GM23248 (cell line): Measurements from ENCODE around the gene EIF4ENIF1. TPM values are rescaled to one million over a fixed set of nuclear protein-coding genes. Genes with fewer than 3 reads are reported as not detected.

Experiments used
- DNase-seq: peaks from one replicate; pipeline ENCODE4 v3.0.0-alpha.2; 2015
- H2AFZ ChIP-seq: fragments of 200-600 bp; sonication (generic); 2 replicates; pipeline ENCODE4 v1.6.1; 2016; ENCODE audit warnings: antibody characterized with exemption
- H3F3A ChIP-seq: fragments of 200-600 bp; sonication (generic); 2 replicates; pipeline ENCODE4 v1.6.1; 2016; ENCODE audit warnings: mild to moderate bottlenecking, antibody characterized with exemption, mixed run types; ENCODE audit not compliant: insufficient read depth
- H3K27ac ChIP-seq: fragments of 200-600 bp; sonication (generic); 2 replicates; pipeline ENCODE4 v1.5.1; 2016; ENCODE audit warnings: mild to moderate bottlenecking
- H3K27me3 ChIP-seq: fragments of 200-600 bp; sonication (generic); replicated peaks from 2 replicates; pipeline ENCODE4 v1.6.1; 2016; ENCODE audit warnings: mild to moderate bottlenecking; ENCODE audit not compliant: insufficient read depth
- H3K36me3 ChIP-seq: fragments of 200-600 bp; sonication (generic); 2 replicates; pipeline ENCODE4 v1.6.1; 2016; ENCODE audit warnings: low read depth, mild to moderate bottlenecking
- H3K4me1 ChIP-seq: fragments of 200-600 bp; sonication (generic); 2 replicates; pipeline ENCODE4 v1.6.1; 2016; ENCODE audit warnings: mild to moderate bottlenecking; ENCODE audit not compliant: insufficient read depth
- H3K4me2 ChIP-seq: fragments of 200-600 bp; sonication (generic); one replicate; pipeline ENCODE4 v1.6.1; 2016; ENCODE audit warnings: mild to moderate bottlenecking; ENCODE audit not compliant: unreplicated experiment
- H3K4me3 ChIP-seq: fragments of 200-600 bp; sonication (generic); 2 replicates; pipeline ENCODE4 v1.5.1; 2016; ENCODE audit warnings: mild to moderate bottlenecking
- H3K79me2 ChIP-seq: fragments of 200-600 bp; sonication (generic); 2 replicates; pipeline ENCODE4 v1.6.1; 2016; ENCODE audit warnings: mild to moderate bottlenecking; ENCODE audit not compliant: insufficient read depth
- H3K9ac ChIP-seq: fragments of 200-600 bp; sonication (generic); 2 replicates; pipeline ENCODE4 v1.6.1; 2016; ENCODE audit warnings: mild to moderate bottlenecking
- H3K9me2 ChIP-seq: fragments of 200-600 bp; sonication (generic); 2 replicates; pipeline ENCODE4 v1.6.1; 2016; ENCODE audit warnings: mixed run types, mild to moderate bottlenecking, moderate library complexity; ENCODE audit not compliant: insufficient read depth
- H3K9me3 ChIP-seq: fragments of 200-600 bp; sonication (generic); one replicate; pipeline ENCODE4 v1.6.1; 2017; ENCODE audit warnings: low read depth
- H4K20me1 ChIP-seq: fragments of 200-600 bp; sonication (generic); 2 replicates; pipeline ENCODE4 v1.6.0; 2016; ENCODE audit not compliant: insufficient read depth
- EZH2 ChIP-seq: fragments of 200-600 bp; sonication (generic); IDR thresholded peaks from 2 replicates; pipeline ENCODE4 v1.6.1; 2018; ENCODE audit warnings: antibody characterized with exemption, mild to moderate bottlenecking; ENCODE audit not compliant: insufficient read depth, poor library complexity, severe bottlenecking
- EZH2phosphoT487 ChIP-seq: fragments of 200-600 bp; sonication (generic); IDR thresholded peaks from 2 replicates; pipeline ENCODE4 v1.6.1; 2018; ENCODE audit warnings: antibody characterized with exemption, moderate library complexity, mild to moderate bottlenecking, low read depth; ENCODE audit not compliant: insufficient read depth
- WGBS, 2 experiments: methylation state at CpG; one replicate each; pipeline ENCODE4 v1.1.6; 2015 to 2017; ENCODE audit warnings: low lambda C conversion rate in 2 of 2, low coverage in 1 of 2; ENCODE audit errors: missing lambda C conversion rate in 2 of 2; 5-methylcytosine and 5-hydroxymethylcytosine counted together
- in situ Hi-C: fragments of 300-500 bp; cut with MboI; formaldehyde crosslinking; loops from 2 replicates; pipeline ENCODE4 v1.15.0; 2020
- polyA plus RNA-seq: library from polyadenylated mRNA; unstranded; fragments of >200 nt; fragmentation: Nextera tagmentation; extraction: Ambion mirVana; gene quantifications from 2 replicates; pipeline ENCODE4 v1.2.1, GENCODE V29; 2016
- total RNA-seq: library from RNA; depleted of rRNA; stranded (reverse); fragments of >200 nt; shearing (Covaris generic); gene quantifications from 2 replicates; pipeline ENCODE4 v1.2.3, GENCODE V29; 2014

Gene EIF4ENIF1
- total and polyA plus RNA-seq, 2 experiments from 2014 or later = 6.2 to 13.9 TPM

GRCh38 chr22:31451709-31452571 is 37.7 kb downstream of the EIF4ENIF1 start:
- in situ Hi-C loops = no loop called here

GRCh38 chr22:31449506-31449905 is 40.1 kb downstream of the EIF4ENIF1 start:
- H3K27me3 ChIP-seq = no peaks in the 10 kb centered on the region
- H3F3A ChIP-seq = peaks cover 16% of the 10 kb centered on the region; the same call in 1 of the 2 replicates
- WGBS, 2 experiments = 69 to 77% methylated on average over 4 of the region's 4 CpGs
- H3K9me3 ChIP-seq = no peaks in the 10 kb centered on the region
- TF ChIP-seq EZH2phosphoT487 = no peak
- H3K36me3 ChIP-seq = peaks cover 28% of the 10 kb centered on the region
- no peak overlapping the region for H3K27ac ChIP-seq
- H3K4me3 ChIP-seq = no peak overlapping the region
- H3K79me2 ChIP-seq = no peaks in the 10 kb centered on the region
- no peak overlapping the region for H2AFZ ChIP-seq
- H3K9me2 ChIP-seq = no peaks in the 10 kb centered on the region
- no peak overlapping the region for H3K4me2 ChIP-seq
- in situ Hi-C loops = no loop called here
- no peak for DNase-seq
- H3K9ac ChIP-seq = no peak overlapping the region
- 0 out of 2 replicates have a peak, but pooled peaks cover 4% of the 10 kb centered on the region for H3K4me1 ChIP-seq
- no peaks in the 10 kb centered on the region for H4K20me1 ChIP-seq

More at GRCh38 chr22:31451709-31452571, 37.7 kb downstream of the EIF4ENIF1 start:
- TF ChIP-seq EZH2phosphoT487 (no peak), EZH2 (no peak)
- no peak overlapping the region for H3K4me2 ChIP-seq
- H3K27me3 ChIP-seq = no peaks in the 10 kb centered on the region
- H3K9me2 ChIP-seq = no peaks in the 10 kb centered on the region
- H2AFZ ChIP-seq = no peak overlapping the region
- H3K79me2 ChIP-seq = 0 out of 2 replicates have a peak, but pooled peaks cover 2% of the 10 kb centered on the region
- peak; percentile 73 for DNase-seq
- H4K20me1 ChIP-seq = no peaks in the 10 kb centered on the region
- no peak overlapping the region for H3K9ac ChIP-seq
- peaks cover 13% of the 10 kb centered on the region; the same call in 1 of the 2 replicates for H3F3A ChIP-seq
- H3K4me1 ChIP-seq = 0 out of 2 replicates have a peak, but pooled peaks cover 4% of the 10 kb centered on the region
- no peak overlapping the region for H3K4me3 ChIP-seq
- H3K9me3 ChIP-seq = no peaks in the 10 kb centered on the region
- 78% methylated on average over 5 of the region's 5 CpGs for WGBS, 2 experiments
- H3K36me3 ChIP-seq = peaks cover 34% of the 10 kb centered on the region
- no peak overlapping the region for H3K27ac ChIP-seq

GRCh38 chr22:31448382-31448781 is 41.3 kb downstream of the EIF4ENIF1 start:
- Histone ChIP-seq H3K4me1 (0 out of 2 replicates have a peak, but pooled peaks cover 4% of the 10 kb centered on the region), H3K4me3 (no peak overlapping the region), H2AFZ (no peak overlapping the region), H3K27ac (no peak overlapping the region), H3F3A (peaks cover 26% of the 10 kb centered on the region; the same call in 1 of the 2 replicates), H3K36me3 (peaks cover 20% of the 10 kb centered on the region), H3K9ac (no peak overlapping the region), H3K27me3 (no peaks in the 10 kb centered on the region), H3K9me2 (no peaks in the 10 kb centered on the region), H3K4me2 (no peak overlapping the region), H3K79me2 (no peaks in the 10 kb centered on the region), H3K9me3 (no peaks in the 10 kb centered on the region), H4K20me1 (no peaks in the 10 kb centered on the region)
- no peak for DNase-seq
- TF ChIP-seq EZH2 = no peak
- TF ChIP-seq EZH2phosphoT487 = no peak
- in situ Hi-C loops = no loop called here
- WGBS, 2 experiments = 98 to 100% methylated on average over 2 of the region's 2 CpGs

DNA sequence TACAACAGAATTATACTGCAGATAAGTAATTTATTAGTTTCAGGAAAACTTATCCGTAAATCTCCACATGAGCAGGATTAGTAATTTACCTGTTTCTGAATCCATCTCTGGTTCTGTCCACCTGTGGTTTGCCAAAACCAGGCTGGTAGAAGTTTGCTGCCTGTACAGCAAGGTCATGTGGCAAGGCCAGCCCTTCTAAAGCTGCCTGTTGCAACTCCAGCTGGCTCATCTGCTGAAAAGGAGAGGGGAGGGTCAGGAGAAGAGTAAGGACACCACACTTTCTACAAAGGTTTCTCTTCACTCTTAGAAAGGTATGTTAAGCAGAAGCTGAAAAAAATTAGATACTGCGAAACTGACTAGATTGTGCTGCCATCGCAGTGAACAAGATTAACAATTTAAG is 42.3 kb downstream of the EIF4ENIF1 start:
- whole genome bisulfite sequencing, 2 experiments = 96 to 100% methylated on average over 3 of the region's 3 CpGs
- H3F3A ChIP-seq = peaks cover 28% of the 10 kb centered on the region; the same call in 1 of the 2 replicates
- 0 out of 2 replicates have a peak, but pooled peaks cover 4% of the 10 kb centered on the region for H3K4me1 ChIP-seq
- H3K79me2 ChIP-seq = no peaks in the 10 kb centered on the region
- no peak overlapping the region for H3K4me3 ChIP-seq
- no peak overlapping the region for H3K4me2 ChIP-seq
- H3K27ac ChIP-seq = no peak overlapping the region
- in situ Hi-C loops = no loop called here
- H3K27me3 ChIP-seq = no peaks in the 10 kb centered on the region
- no peak for TF ChIP-seq EZH2phosphoT487
- no peak for TF ChIP-seq EZH2
- H4K20me1 ChIP-seq = no peaks in the 10 kb centered on the region
- peaks cover 18% of the 10 kb centered on the region for H3K36me3 ChIP-seq
- no peak overlapping the region for H3K9ac ChIP-seq
- no peaks in the 10 kb centered on the region for H3K9me3 ChIP-seq
- DNase-seq = peak; percentile 13
- no peaks in the 10 kb centered on the region for H3K9me2 ChIP-seq
- H2AFZ ChIP-seq = no peak overlapping the region
